HG02970 (cell line): ENCODE data around the gene HJURP.

Experiments
- ATAC-seq: cut with Tn5 transposase; IDR thresholded peaks from one replicate; pipeline ENCODE4 v1.9.1; 2021; ENCODE audit warnings: mild to moderate bottlenecking, moderate library complexity, moderate number of reproducible peaks; ENCODE audit not compliant: unreplicated experiment, low FRiP score

The HJURP gene

GRCh38 chr2:233798335-233799086 is 55.8 kb downstream of the HJURP start:
- ATAC-seq: no peak

GRCh38 chr2:233796254-233796653 is 58.1 kb downstream of the HJURP start:
- ATAC-seq: no peak

GRCh38 chr2:233795735-233796171 is 58.6 kb downstream of the HJURP start:
- no peak for ATAC-seq

- ATAC-seq: no peak
Measured at GRCh38 chr2:233794128-233794658, 60.1 kb downstream of the HJURP start.

- no peak for ATAC-seq
Measured at GRCh38 chr2:233793465-233794127, 60.7 kb downstream of the HJURP start.

- ATAC-seq: no peak
Measured at GRCh38 chr2:233792720-233793119, 61.6 kb downstream of the HJURP start.

GRCh38 chr2:233791883-233792329 is 62.4 kb downstream of the HJURP start:
- ATAC-seq: no peak

GRCh38 chr2:233791151-233791882 is 63.0 kb downstream of the HJURP start:
- ATAC-seq: no peak

GRCh38 chr2:233789554-233789953 is 64.8 kb downstream of the HJURP start:
- no peak for ATAC-seq
